HepG2 (cell line): ENCODE measurements around the gene MYL11. TPM values are rescaled to one million over a fixed set of nuclear protein-coding genes. Genes with fewer than 3 reads are reported as not detected.

Source experiments
- ATAC-seq: fragments of 200-7000 bp; cut with Tn5 transposase; 3 replicates; pipeline ENCODE4 v1.9.1; 2020; ENCODE audit warnings: mild to moderate bottlenecking, moderate library complexity
- BruUV-seq: library from RNA; stranded (reverse); fragments of 400-500 nt; replicated peaks from 2 replicates; lab custom pipeline; 2021; lab: Mats Ljungman, UMichigan
- CTCF ChIA-PET: fragments of 300-600 bp; formaldehyde crosslinking; extraction: SDS; loops from one replicate; lab custom pipeline; 2021; ENCODE audit warnings: low total read pairs, inconsistent platforms, low intra/inter-chr PET ratio; lab: Yijun Ruan, JAX
- POLR2A ChIA-PET: fragments of 350-600 bp; sonication (Branson Sonifier 250); formaldehyde crosslinking; loops from one replicate; lab custom pipeline; 2020; ENCODE audit warnings: antibody characterized with exemption, inconsistent platforms; lab: Yijun Ruan, JAX
- DNase-seq: peaks from one replicate; pipeline ENCODE4 v3.0.0-alpha.2; 2015; ENCODE audit warnings: low spot score
- FAIRE-seq: peaks from 3 replicates; lab custom pipeline; 2011; peaks lifted over from hg19 to GRCh38; lab: Jason Lieb, UNC
- H2AFZ ChIP-seq: one replicate; pipeline ENCODE4 v1.6.1; 2011; ENCODE audit warnings: low read length, inconsistent platforms
- H3K27ac ChIP-seq: fragments of 300-600 bp; 3 replicates; pipeline ENCODE4 v1.8.0; 2011; ENCODE audit warnings: mixed run types, mild to moderate bottlenecking, mixed read lengths, low read length, inconsistent platforms; ENCODE audit not compliant: insufficient read depth; ENCODE audit errors: extremely low read length
- H3K27me3 ChIP-seq, 2 experiments: fragments of 200-600 bp in 1 of 2; 2 replicates in 1 of 2; 3 replicates in 1 of 2; pipeline versions ENCODE4 v1.6.0 to v1.8.0; 2011; ENCODE audit warnings: low read length in 2 of 2, mild to moderate bottlenecking in 2 of 2, moderate library complexity in 2 of 2, inconsistent platforms in 1 of 2; ENCODE audit not compliant: insufficient read depth in 2 of 2, control insufficient read depth in 1 of 2
- H3K36me3 ChIP-seq, 2 experiments: fragments of 200-600 bp in 1 of 2; replicated peaks in 1 of 2; 2 replicates in 1 of 2; 3 replicates in 1 of 2; pipeline versions ENCODE4 v1.5.1 to v1.8.0; 2011; ENCODE audit warnings: low read length in 2 of 2, inconsistent platforms in 1 of 2; ENCODE audit not compliant: insufficient read depth in 2 of 2, control insufficient read depth in 1 of 2
- H3K4me1 ChIP-seq: 2 replicates; pipeline ENCODE4 v1.5.1; 2012; ENCODE audit warnings: low read length, inconsistent platforms; ENCODE audit not compliant: insufficient read depth
- H3K4me2 ChIP-seq: 2 replicates; pipeline ENCODE4 v1.6.0; 2011; ENCODE audit warnings: low read depth, low read length, inconsistent platforms
- H3K4me3 ChIP-seq, 3 experiments: fragments of 200-600 bp in 1 of 3; sonication (generic), shearing (Covaris generic) in 1 of 3; replicated peaks in 1 of 3; 2 replicates each; pipeline ENCODE4 v1.5.1; 2011 to 2016; ENCODE audit warnings: low read length in 3 of 3, inconsistent platforms in 2 of 3, low read depth in 2 of 3, mild to moderate bottlenecking in 2 of 3, control low read depth in 1 of 3, mixed read lengths in 1 of 3; ENCODE audit not compliant: insufficient read depth in 1 of 3
- H3K79me2 ChIP-seq: one replicate; pipeline ENCODE4 v1.6.1; 2011; ENCODE audit warnings: low read length, inconsistent platforms; ENCODE audit not compliant: insufficient read depth
- H3K9ac ChIP-seq: 2 replicates; pipeline ENCODE4 v1.6.0; 2011; ENCODE audit warnings: mild to moderate bottlenecking, low read depth, low read length, inconsistent platforms; ENCODE audit not compliant: insufficient read depth
- H3K9me3 ChIP-seq: 2 replicates; pipeline ENCODE4 v1.5.1; 2012; ENCODE audit warnings: mild to moderate bottlenecking, low read length
- H4K20me1 ChIP-seq: 2 replicates; pipeline ENCODE4 v1.6.0; 2011; ENCODE audit warnings: inconsistent platforms, mild to moderate bottlenecking, low read length, moderate library complexity; ENCODE audit not compliant: insufficient read depth
- ARHGAP35 ChIP-seq: sonication (generic); formaldehyde crosslinking; IDR thresholded peaks from 2 replicates; pipeline ENCODE4 v1.9.0; 2022; ENCODE audit warnings: mild to moderate bottlenecking, inconsistent platforms, moderate library complexity, missing genetic modification reagents, borderline replicate concordance
- BRF2 ChIP-seq: sonication (generic); formaldehyde crosslinking; IDR thresholded peaks from 2 replicates; pipeline ENCODE4 v1.8.1; 2022; ENCODE audit warnings: mild to moderate bottlenecking, missing genetic modification reagents
- KIAA2018 ChIP-seq: sonication (generic); formaldehyde crosslinking; IDR thresholded peaks from 2 replicates; pipeline ENCODE4 v1.5.0; 2020; ENCODE audit warnings: mild to moderate bottlenecking, missing genetic modification reagents, borderline replicate concordance
- MLXIP ChIP-seq: sonication (generic); formaldehyde crosslinking; IDR thresholded peaks from 2 replicates; pipeline ENCODE4 v1.9.0; 2021; ENCODE audit warnings: missing genetic modification reagents, borderline replicate concordance
- TBP ChIP-seq: sonication (generic); formaldehyde crosslinking; IDR thresholded peaks from 2 replicates; pipeline ENCODE4 v1.5.0; 2020; ENCODE audit warnings: missing genetic modification reagents
- TERF1 ChIP-seq: sonication (generic); formaldehyde crosslinking; IDR thresholded peaks from 2 replicates; pipeline ENCODE4 v1.8.0; 2022; ENCODE audit warnings: mild to moderate bottlenecking, missing genetic modification reagents, moderate library complexity
- ZFP36 ChIP-seq: fragments of 150-350 bp; IDR thresholded peaks from 2 replicates; pipeline ENCODE4 v1.6.1; 2018; ENCODE audit warnings: borderline replicate concordance, low read length, low read depth; ENCODE audit not compliant: partially characterized antibody
- WGBS: methylation state at CpG from one replicate; pipeline ENCODE4 v1.1.6; 2017; ENCODE audit warnings: low lambda C conversion rate; 5-methylcytosine and 5-hydroxymethylcytosine counted together
- in situ Hi-C: cut with HindIII; loops from 2 replicates; pipeline ENCODE4 v1.10.0; 2017; ENCODE audit warnings: low pct_unique_long_range_greater_than_20kb; ENCODE audit not compliant: extremely low pct_ligation_motif_present
- intact Hi-C: fragments of 100-400 bp; cut with micrococcal nuclease; formaldehyde crosslinking; loops from one replicate; pipeline ENCODE4 v1.10.0; 2022; ENCODE audit not compliant: unreplicated experiment
- polyA plus RNA-seq, 8 experiments: library from polyadenylated mRNA; depleted of rRNA in 3 of 8; stranded (reverse) in 7 of 8; unstranded in 1 of 8; fragments of >200 nt; fragmentation: Illumina TruSeq in 4 of 8; extraction: Trizol in 4 of 8; gene quantifications; 2 replicates each; pipeline versions ENCODE4 v1.2.1 to v1.2.3, GENCODE V29; 2011 to 2016; ENCODE audit warnings: low read depth in 4 of 8, missing spikeins in 1 of 8, mixed read lengths in 1 of 8; ENCODE audit not compliant: insufficient read depth in 1 of 8
- total RNA-seq, 5 experiments: library from RNA; depleted of rRNA; stranded (reverse); fragments of >200 nt; fragmentation: Illumina TruSeq; extraction: Trizol; gene quantifications; 2 replicates each; pipeline ENCODE4 v1.2.3, GENCODE V29; 2016; ENCODE audit warnings: low read depth in 1 of 5

MYL11 gene
- total and polyA plus RNA-seq, 2 of the 13 experiments (the other 11 are each of a cell fraction or from before 2014, with no cell fraction given), result not detected

GRCh38 chr16:30382111-30382881, 7.7 kb downstream of the MYL11 start, which contains the start of gene SEPTIN1 (continued):
- TF ChIP-seq TBP (CRISPR knock-in tag), result no peak
- no peak for TF ChIP-seq TERF1
- no peak for TF ChIP-seq ZFP36
- TF ChIP-seq, all 625 proteins: peak for 0

GRCh38 chr16:30383521-30383920, 8.9 kb downstream of the MYL11 start:
- BruUV-seq, result no TSS peak
- FAIRE-seq (no peak), DNase-seq (no peak), ATAC-seq (no peak)
- Histone ChIP-seq H3K79me2 (peaks cover 2% of the 10 kb centered on the region), H3K4me3 (no peak overlapping the region), H3K27me3 (no peaks in the 10 kb centered on the region), H3K36me3 (no peaks in the 10 kb centered on the region), H3K27ac (no peak overlapping the region), H3K4me2 (no peak overlapping the region), H3K9ac (no peak overlapping the region), H4K20me1 (no peaks in the 10 kb centered on the region), H2AFZ (no peak overlapping the region), H3K4me1 (peaks cover 34% of the 10 kb centered on the region), H3K9me3 (no peaks in the 10 kb centered on the region)
- in situ Hi-C loops (no loop called here), intact Hi-C loops (no loop called here)
- ChIA-PET CTCF (no interaction called here), POLR2A (interaction anchor here (1.8 to 2.9 kb wide), 3 partner anchors 11 to 24 kb away, joined by 6 to 14 read pairs (median 9); partner anchors contain the start of genes ZNF48 and ZNF771)
- 31% methylated on average over 2 of the region's 2 CpGs for WGBS
- no peak for TF ChIP-seq ARHGAP35 (CRISPR knock-in tag)
- TF ChIP-seq BRF2, result no peak
- TF ChIP-seq KIAA2018 (CRISPR knock-in tag), result no peak
- TF ChIP-seq MLXIP (CRISPR knock-in tag), result no peak
